Measurements from ENCODE around the gene BANF1. TPM values are rescaled to one million over a fixed set of nuclear protein-coding genes. Genes with fewer than 3 reads are reported as not detected.
"Not testable (repeated sequence)": the region's sequence is repeated elsewhere in the genome, so short reads cannot be mapped to it uniquely, and the experiment has no call there.

BANF1 gene
- total RNA-seq, 2 donors from 2014 or later, result 158 to 245 TPM

DNA sequence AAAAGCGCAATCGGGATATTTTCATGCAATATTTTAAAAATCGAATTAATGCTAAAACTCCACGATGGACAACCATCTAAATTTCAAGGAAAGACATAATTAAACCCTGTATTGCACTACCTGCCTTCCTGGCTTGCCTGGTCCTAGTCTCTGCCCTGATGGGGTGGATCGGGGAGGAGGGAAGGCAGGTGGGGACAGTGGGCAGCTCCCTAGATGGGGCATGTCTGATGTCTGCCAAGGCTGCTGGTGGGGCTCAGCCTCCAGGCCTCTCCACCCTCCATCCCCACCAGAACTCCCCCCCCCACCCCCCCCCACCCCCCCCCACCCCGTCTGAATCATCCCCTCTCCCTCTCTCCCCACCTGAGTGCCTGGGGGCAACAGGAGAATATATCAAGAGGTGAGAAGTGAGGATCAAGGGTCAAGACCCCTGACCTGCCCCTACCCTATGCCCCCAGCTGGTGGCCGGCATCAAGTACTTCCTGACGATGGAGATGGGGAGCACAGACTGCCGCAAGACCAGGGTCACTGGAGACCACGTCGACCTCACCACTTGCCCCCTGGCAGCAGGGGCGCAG, 10.2 kb downstream of the BANF1 start:
- H3K9me3 Mint-ChIP-seq, result no peaks in the 10 kb centered on the region
- H3K27me3 Mint-ChIP-seq, result no peaks in the 10 kb centered on the region
- no peak for ATAC-seq (replicated peaks)
- H3K4me1 Mint-ChIP-seq, result no peaks in the 10 kb centered on the region
- H3K4me3 Mint-ChIP-seq, result no peak overlapping the region
- H3K36me3 Mint-ChIP-seq (ENCODE audit: low read depth), result no peaks in the 10 kb centered on the region
- no peak overlapping the region for H3K27ac Mint-ChIP-seq

DNA sequence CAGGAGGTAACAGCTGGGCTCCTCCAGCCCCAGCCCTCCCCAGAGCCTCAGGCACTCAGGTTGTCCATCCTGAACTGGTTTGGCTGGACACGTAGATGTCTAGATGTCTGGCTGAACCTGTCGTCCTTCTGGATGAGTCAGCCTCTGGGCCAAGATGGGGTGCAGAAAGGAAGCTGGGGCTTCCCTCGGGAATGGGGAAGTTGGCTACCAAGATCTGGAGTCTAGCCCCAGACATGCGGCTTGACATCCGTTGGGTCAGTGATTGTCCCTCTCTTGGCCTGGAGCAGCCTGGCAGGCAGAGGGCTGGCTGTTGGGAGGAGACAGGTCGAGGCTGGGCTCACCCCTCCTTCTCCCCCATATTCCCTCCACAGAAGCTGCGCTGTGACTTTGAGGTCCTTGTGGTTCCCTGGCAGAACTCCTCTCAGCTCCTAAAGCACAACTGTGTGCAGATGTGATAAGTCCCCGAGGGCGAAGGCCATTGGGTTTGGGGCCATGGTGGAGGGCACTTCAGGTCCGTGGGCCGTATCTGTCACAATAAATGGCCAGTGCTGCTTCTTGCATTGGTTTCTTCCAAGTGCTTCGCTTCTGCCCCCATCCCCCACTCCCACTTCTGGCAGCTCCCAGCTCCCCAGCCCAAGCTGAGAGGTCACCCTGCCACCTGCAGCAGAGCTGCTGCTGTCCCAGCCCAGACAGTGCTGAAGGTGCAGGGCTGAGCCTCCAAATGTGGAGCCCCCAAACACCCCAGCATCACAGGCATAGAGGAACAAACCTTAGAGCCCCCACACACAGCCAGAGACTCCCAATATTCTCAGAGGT, 10.9 kb downstream of the BANF1 start:
- ATAC-seq (replicated peaks), result no peak
- Mint-ChIP-seq H3K4me3 (no peak overlapping the region), H3K9me3 (no peaks in the 10 kb centered on the region), H3K27ac (no peak overlapping the region), H3K27me3 (no peaks in the 10 kb centered on the region), H3K36me3 (ENCODE audit: low read depth) (no peaks in the 10 kb centered on the region), H3K4me1 (no peaks in the 10 kb centered on the region)

DNA sequence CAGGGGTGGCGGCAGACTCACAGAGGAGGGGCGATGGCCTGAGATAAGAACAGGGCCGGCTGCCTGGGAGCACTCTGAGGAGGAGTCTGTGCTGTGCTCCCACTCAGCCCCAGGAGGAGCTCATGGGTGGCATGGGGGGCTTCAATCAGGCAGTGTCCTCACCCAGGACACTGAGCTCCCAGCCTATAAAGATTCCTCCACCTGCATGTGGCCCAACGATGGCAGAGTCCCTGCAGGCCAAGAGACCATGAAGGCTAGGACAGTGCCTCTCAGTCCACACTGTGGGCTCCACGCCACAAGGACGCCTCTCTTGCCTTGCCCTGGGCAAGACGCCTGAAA, 11.4 kb downstream of the BANF1 start:
- ATAC-seq (replicated peaks), result no peak
- H3K4me1 Mint-ChIP-seq, result no peaks in the 10 kb centered on the region
- no peak overlapping the region for H3K27ac Mint-ChIP-seq
- H3K36me3 Mint-ChIP-seq (ENCODE audit: low read depth), result no peaks in the 10 kb centered on the region
- no peak overlapping the region for H3K4me3 Mint-ChIP-seq
- H3K27me3 Mint-ChIP-seq, result no peaks in the 10 kb centered on the region
- H3K9me3 Mint-ChIP-seq, result no peaks in the 10 kb centered on the region

- Mint-ChIP-seq H3K9me3 (no peaks in the 10 kb centered on the region), H3K27ac (no peak overlapping the region), H3K4me3 (no peak overlapping the region), H3K36me3 (ENCODE audit: low read depth) (no peaks in the 10 kb centered on the region), H3K4me1 (no peaks in the 10 kb centered on the region), H3K27me3 (no peaks in the 10 kb centered on the region)
- ATAC-seq (replicated peaks), result no peak
These were observed 12.6 kb downstream of the BANF1 start for GRCh38 chr11:66014804-66015453.

DNA sequence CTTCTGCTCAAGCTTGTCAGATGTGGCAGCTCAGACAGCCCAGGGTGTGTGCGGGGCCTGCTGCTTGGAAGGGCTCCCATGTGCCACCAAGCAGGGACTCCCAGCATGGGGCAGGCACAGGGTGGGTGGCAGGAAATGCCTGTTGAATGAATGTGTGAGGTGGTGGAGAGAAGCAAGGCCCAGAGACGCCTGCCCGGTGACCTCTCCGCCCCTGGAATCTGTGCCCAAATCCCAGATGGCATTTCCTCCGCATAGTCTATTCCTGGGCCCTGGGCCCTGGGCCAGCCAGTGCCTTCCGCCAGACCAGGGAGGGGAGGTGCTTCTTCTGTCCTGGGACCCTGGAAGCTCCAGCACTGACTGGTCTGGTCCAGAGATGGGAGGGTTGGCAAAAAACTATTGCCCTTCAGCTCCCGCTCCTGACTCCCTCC, 13.2 kb downstream of the BANF1 start:
- H3K27me3 Mint-ChIP-seq, result no peaks in the 10 kb centered on the region
- no peaks in the 10 kb centered on the region for H3K9me3 Mint-ChIP-seq
- no peak overlapping the region for H3K27ac Mint-ChIP-seq
- no peak for ATAC-seq (replicated peaks)
- no peak overlapping the region for H3K4me3 Mint-ChIP-seq
- H3K4me1 Mint-ChIP-seq, result no peaks in the 10 kb centered on the region
- no peaks in the 10 kb centered on the region for H3K36me3 Mint-ChIP-seq (ENCODE audit: low read depth)

DNA sequence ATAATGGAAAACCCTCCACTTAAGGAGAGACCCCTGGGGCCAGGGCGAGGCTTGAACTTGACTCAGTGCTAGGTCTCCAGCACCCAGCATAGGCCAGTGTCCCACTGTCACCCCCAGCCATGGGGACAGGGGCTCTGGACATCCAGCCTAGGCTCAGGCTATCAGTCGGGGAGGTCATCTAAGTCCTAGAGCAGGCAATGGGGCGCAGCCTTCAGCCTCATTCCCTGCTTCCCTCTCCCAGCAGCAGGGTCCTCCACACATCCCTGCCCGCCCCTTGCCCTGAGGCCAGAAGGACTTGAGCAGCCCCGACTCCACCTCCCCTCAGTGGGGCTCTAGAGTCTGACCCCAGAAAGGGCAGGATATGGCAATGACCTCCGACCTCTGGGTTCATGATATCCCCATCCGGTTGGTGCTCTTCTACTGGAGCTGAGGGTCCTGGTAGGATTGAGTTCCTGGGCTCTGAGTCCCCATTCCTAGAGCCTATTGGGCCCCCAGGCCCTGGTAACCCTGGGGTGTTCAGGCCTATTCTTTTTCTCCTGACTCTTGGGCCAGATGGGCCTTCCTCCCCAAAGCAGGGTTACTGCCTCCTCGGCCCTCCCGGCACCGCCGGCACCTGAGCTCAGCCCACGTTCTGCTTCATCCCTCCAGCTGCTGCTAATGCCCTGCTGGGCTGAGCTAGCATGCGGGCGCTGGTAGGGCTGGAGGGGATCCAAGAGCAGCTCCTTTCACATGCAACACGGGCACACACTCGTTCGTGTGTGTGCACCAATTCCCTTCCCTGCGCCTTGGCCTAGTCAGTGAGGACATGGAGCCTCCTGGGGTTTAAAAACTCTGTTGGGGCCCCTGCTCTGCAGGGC, 13.9 kb downstream of the BANF1 start:
- Mint-ChIP-seq H3K27ac (no peak overlapping the region), H3K36me3 (ENCODE audit: low read depth) (no peaks in the 10 kb centered on the region), H3K9me3 (no peaks in the 10 kb centered on the region), H3K4me3 (no peak overlapping the region), H3K27me3 (no peaks in the 10 kb centered on the region), H3K4me1 (no peaks in the 10 kb centered on the region)
- ATAC-seq (replicated peaks), result no peak

DNA sequence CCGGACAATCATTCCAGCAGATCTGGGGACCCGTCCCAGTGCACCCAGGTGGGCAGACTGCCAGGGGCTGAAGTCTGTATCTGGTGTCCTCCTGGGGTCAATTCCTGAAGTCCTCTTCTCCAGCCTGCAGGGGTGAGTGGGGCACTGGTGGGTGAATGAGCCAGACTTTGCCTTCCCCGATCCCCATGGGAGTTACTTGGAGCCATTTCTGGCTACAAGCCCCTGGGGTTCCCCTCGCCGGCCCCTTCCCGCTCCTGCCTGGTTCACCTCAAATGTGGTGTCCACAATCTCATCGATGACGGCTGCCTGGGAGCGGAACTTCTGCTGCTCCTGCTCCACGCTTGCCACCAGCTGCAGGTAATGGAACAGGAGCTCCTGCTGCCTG, 14.5 kb downstream of the BANF1 start:
- H3K27ac Mint-ChIP-seq, result no peak overlapping the region
- H3K4me3 Mint-ChIP-seq, result no peak overlapping the region
- H3K4me1 Mint-ChIP-seq, result no peaks in the 10 kb centered on the region
- no peaks in the 10 kb centered on the region for H3K9me3 Mint-ChIP-seq
- no peak for ATAC-seq (replicated peaks)
- H3K27me3 Mint-ChIP-seq, result no peaks in the 10 kb centered on the region
- no peaks in the 10 kb centered on the region for H3K36me3 Mint-ChIP-seq (ENCODE audit: low read depth)

GRCh38 chr11:66017321-66017720, 15.0 kb downstream of the BANF1 start:
- peak overlapping the region; percentile 37 for H3K27ac Mint-ChIP-seq
- H3K9me3 Mint-ChIP-seq, result no peaks in the 10 kb centered on the region
- ATAC-seq (replicated peaks), result no peak
- no peaks in the 10 kb centered on the region for H3K36me3 Mint-ChIP-seq (ENCODE audit: low read depth)
- no peak overlapping the region for H3K4me3 Mint-ChIP-seq
- no peaks in the 10 kb centered on the region for H3K27me3 Mint-ChIP-seq
- no peaks in the 10 kb centered on the region for H3K4me1 Mint-ChIP-seq

- H3K36me3 Mint-ChIP-seq (ENCODE audit: low read depth), result no peaks in the 10 kb centered on the region
- H3K27me3 Mint-ChIP-seq, result peaks cover 5% of the 10 kb centered on the region
- no peaks in the 10 kb centered on the region for H3K9me3 Mint-ChIP-seq
- peaks cover 4% of the 10 kb centered on the region for H3K4me1 Mint-ChIP-seq
- H3K4me3 Mint-ChIP-seq, result peak overlapping the region; percentile 20
- peak overlapping the region; percentile 36 for H3K27ac Mint-ChIP-seq
- ATAC-seq (replicated peaks), result no peak
These were observed 17.9 kb downstream of the BANF1 start for GRCh38 chr11:66020212-66020611.

GRCh38 chr11:66020618-66021357, 18.5 kb downstream of the BANF1 start:
- Mint-ChIP-seq H3K9me3 (no peaks in the 10 kb centered on the region), H3K27ac (peak overlapping the region; percentile 36), H3K4me1 (peaks cover 4% of the 10 kb centered on the region), H3K4me3 (peak overlapping the region; percentile 20), H3K27me3 (peaks cover 5% of the 10 kb centered on the region), H3K36me3 (ENCODE audit: low read depth) (no peaks in the 10 kb centered on the region)
- ATAC-seq (replicated peaks), result peak; percentile 81

DNA sequence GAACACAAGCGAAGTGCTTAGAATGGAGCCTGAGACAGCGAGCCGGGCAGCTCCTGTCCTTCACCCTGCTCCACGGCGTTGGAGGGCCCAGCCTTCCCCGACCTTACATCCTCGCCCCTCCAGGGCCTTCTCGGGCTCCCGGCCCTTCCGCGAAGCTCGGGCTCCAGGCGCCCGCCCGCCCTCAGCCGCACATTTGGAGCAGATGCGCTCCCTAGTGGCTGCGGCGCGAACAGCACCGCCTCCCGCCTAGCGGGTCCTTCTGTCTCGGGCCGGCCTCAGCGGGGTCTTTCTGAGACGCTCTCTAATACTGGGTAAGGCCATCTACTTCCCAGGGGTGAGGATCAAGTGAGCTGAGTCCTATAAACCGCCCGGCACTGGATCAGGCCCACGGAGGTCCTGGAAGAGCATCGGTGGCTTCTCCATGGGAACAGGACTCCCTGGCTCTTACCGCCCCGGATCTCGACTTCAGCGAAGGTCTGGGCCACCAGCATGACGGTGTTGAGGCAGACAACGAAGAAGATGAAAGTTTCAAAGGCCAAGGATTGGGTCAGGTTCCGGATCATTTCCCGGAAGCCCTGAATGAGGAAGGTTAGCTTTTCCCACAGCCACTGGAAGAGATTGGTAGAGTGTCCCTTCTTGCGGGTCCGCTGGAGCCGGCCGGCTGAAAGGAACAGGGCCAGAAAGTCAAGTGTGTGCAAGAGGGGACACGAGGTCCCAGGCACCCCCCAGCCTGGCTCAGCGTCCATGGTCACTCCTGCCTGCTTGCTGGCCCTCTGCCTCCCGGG, 20.3 kb downstream of the BANF1 start:
- peaks cover 4% of the 10 kb centered on the region for H3K4me1 Mint-ChIP-seq
- H3K9me3 Mint-ChIP-seq, result no peaks in the 10 kb centered on the region
- H3K27me3 Mint-ChIP-seq, result peaks cover 5% of the 10 kb centered on the region
- peak overlapping the region; percentile 74 for H3K27ac Mint-ChIP-seq
- H3K36me3 Mint-ChIP-seq (ENCODE audit: low read depth), result no peaks in the 10 kb centered on the region
- peak; percentile 85 for ATAC-seq (replicated peaks)
- peak overlapping the region; percentile 59 for H3K4me3 Mint-ChIP-seq

DNA sequence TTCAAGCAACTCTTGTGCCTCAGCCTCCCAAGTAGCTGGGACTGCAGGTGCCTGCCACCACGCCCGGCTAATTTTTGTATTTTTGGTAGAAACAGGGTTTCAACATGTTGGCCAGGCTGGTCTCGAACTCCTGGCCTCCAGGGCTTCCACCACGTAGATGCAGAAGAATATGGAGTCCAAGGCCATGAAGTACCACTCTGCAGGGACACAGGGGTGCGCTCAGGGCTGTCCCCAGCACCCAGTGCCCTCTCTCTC, 20.8 kb downstream of the BANF1 start:
- not testable (repeated sequence) for H3K4me1 Mint-ChIP-seq; H3K36me3 Mint-ChIP-seq (ENCODE audit: low read depth); ATAC-seq (replicated peaks); H3K4me3 Mint-ChIP-seq; H3K27ac Mint-ChIP-seq; H3K9me3 Mint-ChIP-seq; H3K27me3 Mint-ChIP-seq

- Mint-ChIP-seq H3K4me3 (no peak within 1 kb of the TSS), H3K4me1 (peaks cover 4% of the 10 kb centered on the region), H3K9me3 (no peaks in the 10 kb centered on the region), H3K27ac (peak within 1 kb of the TSS; percentile 34), H3K27me3 (peaks cover 5% of the 10 kb centered on the region), H3K36me3 (ENCODE audit: low read depth) (no peaks in the 10 kb centered on the region)
- no peak for ATAC-seq (replicated peaks)
These were observed 23.8 kb downstream of the BANF1 start, which contains the start of gene CATSPER1 for GRCh38 chr11:66026017-66026529. TSS of gene CATSPER1 (minus strand) at chr11:66026479. CDS start at chr11:66026379, 100 bp downstream.

Data from activated T-helper 17 cell treated with anti-CD3 and anti-CD28 coated beads, Interleukin-2, amount 50 U/mL, for 72 hours (primary cell).